Activated CD4-positive, alpha-beta T cell treated with anti-CD3 and anti-CD28 coated beads, Interleukin-2, amount 10 ng/mL, durations not matched to agents 24 days and 14 days (primary cell): Measurements from ENCODE around the gene DLST. TPM values are rescaled to one million over a fixed set of nuclear protein-coding genes. Genes with fewer than 3 reads are reported as not detected.

ENCODE experiments used
- DNase-seq: peaks from one replicate; pipeline ENCODE4 v3.0.0; 2022
- H3K27ac Mint-ChIP-seq: one replicate; pipeline ENCODE4 v1.8.0; 2022; ENCODE audit warnings: mild to moderate bottlenecking, mixed read lengths
- H3K27me3 Mint-ChIP-seq: one replicate; pipeline ENCODE4 v1.8.0; 2022; ENCODE audit warnings: mixed read lengths
- H3K36me3 Mint-ChIP-seq: one replicate; pipeline ENCODE4 v1.8.0; 2022; ENCODE audit warnings: low read depth, mild to moderate bottlenecking, mixed read lengths
- H3K4me1 Mint-ChIP-seq: one replicate; pipeline ENCODE4 v1.8.0; 2021; ENCODE audit warnings: mixed read lengths
- H3K4me3 Mint-ChIP-seq: one replicate; pipeline ENCODE4 v1.8.0; 2022; ENCODE audit warnings: mild to moderate bottlenecking, moderate library complexity, mixed read lengths
- H3K9me3 Mint-ChIP-seq: one replicate; pipeline ENCODE4 v1.8.0; 2021; ENCODE audit warnings: mixed read lengths
- intact Hi-C: fragments of 100-400 bp; cut with micrococcal nuclease; formaldehyde crosslinking; loops from one replicate; pipeline ENCODE4 v1.15.1; 2023
- total RNA-seq: library from RNA; stranded (reverse); gene quantifications from 2 replicates; pipeline ENCODE4 v1.2.3, GENCODE V29; 2022

DLST gene
- total RNA-seq, 1 donor from 2014 or later: 110 TPM

GRCh38 chr14:74852922-74853530, 28.7 kb upstream of the DLST start:
- H3K27me3 Mint-ChIP-seq: no peaks in the 10 kb centered on the region
- intact Hi-C loops: no loop called here
- H3K36me3 Mint-ChIP-seq: no peaks in the 10 kb centered on the region
- DNase-seq: no peak
- no peaks in the 10 kb centered on the region for H3K9me3 Mint-ChIP-seq
- no peak overlapping the region for H3K27ac Mint-ChIP-seq
- peaks cover 10% of the 10 kb centered on the region for H3K4me1 Mint-ChIP-seq
- H3K4me3 Mint-ChIP-seq: no peak overlapping the region

GRCh38 chr14:74853581-74853980, 28.1 kb upstream of the DLST start:
- Mint-ChIP-seq H3K36me3 (no peaks in the 10 kb centered on the region), H3K4me3 (no peak overlapping the region), H3K9me3 (no peaks in the 10 kb centered on the region), H3K4me1 (peaks cover 10% of the 10 kb centered on the region), H3K27ac (no peak overlapping the region), H3K27me3 (no peaks in the 10 kb centered on the region)
- intact Hi-C loops: no loop called here
- no peak for DNase-seq

GRCh38 chr14:74855021-74855420, 26.7 kb upstream of the DLST start:
- no peak overlapping the region for H3K4me3 Mint-ChIP-seq
- no peaks in the 10 kb centered on the region for H3K27me3 Mint-ChIP-seq
- H3K9me3 Mint-ChIP-seq: no peaks in the 10 kb centered on the region
- intact Hi-C loops: no loop called here
- no peak for DNase-seq
- H3K36me3 Mint-ChIP-seq: no peaks in the 10 kb centered on the region
- H3K27ac Mint-ChIP-seq: no peak overlapping the region
- H3K4me1 Mint-ChIP-seq: peaks cover 10% of the 10 kb centered on the region

GRCh38 chr14:74855945-74856344, 25.8 kb upstream of the DLST start:
- H3K4me3 Mint-ChIP-seq: no peak overlapping the region
- DNase-seq: no peak

GRCh38 chr14:74856366-74856765, 25.4 kb upstream of the DLST start:
- intact Hi-C loops: no loop called here
- no peak overlapping the region for H3K4me3 Mint-ChIP-seq

More at GRCh38 chr14:74855945-74856344, 25.8 kb upstream of the DLST start:
- H3K27ac Mint-ChIP-seq: no peak overlapping the region
- H3K9me3 Mint-ChIP-seq: no peaks in the 10 kb centered on the region
- intact Hi-C loops: no loop called here
- H3K4me1 Mint-ChIP-seq: peaks cover 13% of the 10 kb centered on the region
- H3K27me3 Mint-ChIP-seq: no peaks in the 10 kb centered on the region
- H3K36me3 Mint-ChIP-seq: no peaks in the 10 kb centered on the region

GRCh38 chr14:74858022-74858421, 23.7 kb upstream of the DLST start:
- Mint-ChIP-seq H3K9me3 (no peaks in the 10 kb centered on the region), H3K4me3 (no peak overlapping the region), H3K36me3 (no peaks in the 10 kb centered on the region), H3K27me3 (no peaks in the 10 kb centered on the region), H3K27ac (no peak overlapping the region), H3K4me1 (peaks cover 8% of the 10 kb centered on the region)
- intact Hi-C loops: no loop called here
- DNase-seq: no peak

More at GRCh38 chr14:74856366-74856765, 25.4 kb upstream of the DLST start:
- H3K27me3 Mint-ChIP-seq: no peaks in the 10 kb centered on the region
- H3K4me1 Mint-ChIP-seq: peaks cover 14% of the 10 kb centered on the region
- DNase-seq: no peak
- H3K9me3 Mint-ChIP-seq: no peaks in the 10 kb centered on the region
- no peak overlapping the region for H3K27ac Mint-ChIP-seq
- H3K36me3 Mint-ChIP-seq: no peaks in the 10 kb centered on the region

GRCh38 chr14:74859757-74860552, 21.8 kb upstream of the DLST start:
- peaks cover 4% of the 10 kb centered on the region for H3K4me1 Mint-ChIP-seq
- no peak overlapping the region for H3K27ac Mint-ChIP-seq

GRCh38 chr14:74860899-74861733, 20.6 kb upstream of the DLST start:
- H3K4me1 Mint-ChIP-seq: peaks cover 4% of the 10 kb centered on the region
- DNase-seq: peak; percentile 97
- H3K9me3 Mint-ChIP-seq: no peaks in the 10 kb centered on the region
- no peak overlapping the region for H3K4me3 Mint-ChIP-seq
- intact Hi-C loops: loop anchor here (1.0 to 10.0 kb wide), 5 partner anchors 20 to 227 kb away; partner anchors contain the start of genes ACYP1, DLST and ZC2HC1C
- no peak overlapping the region for H3K27ac Mint-ChIP-seq
- H3K36me3 Mint-ChIP-seq: no peaks in the 10 kb centered on the region
- no peaks in the 10 kb centered on the region for H3K27me3 Mint-ChIP-seq

More at GRCh38 chr14:74859757-74860552, 21.8 kb upstream of the DLST start:
- Mint-ChIP-seq H3K36me3 (no peaks in the 10 kb centered on the region), H3K9me3 (no peaks in the 10 kb centered on the region), H3K4me3 (no peak overlapping the region), H3K27me3 (no peaks in the 10 kb centered on the region)
- intact Hi-C loops: loop anchor here (2.0 to 10.0 kb wide), 3 partner anchors 21 to 205 kb away; partner anchors contain the start of genes ACYP1, DLST and ZC2HC1C
- no peak for DNase-seq

GRCh38 chr14:74861734-74862090, 20.0 kb upstream of the DLST start:
- no peak for DNase-seq
- no peaks in the 10 kb centered on the region for H3K36me3 Mint-ChIP-seq
- intact Hi-C loops: loop anchor here (1.0 to 10.0 kb wide), 5 partner anchors 19 to 227 kb away; partner anchors contain the start of genes ACYP1, DLST and ZC2HC1C
- peaks cover 9% of the 10 kb centered on the region for H3K4me1 Mint-ChIP-seq
- no peak overlapping the region for H3K4me3 Mint-ChIP-seq
- H3K27me3 Mint-ChIP-seq: no peaks in the 10 kb centered on the region
- no peaks in the 10 kb centered on the region for H3K9me3 Mint-ChIP-seq
- H3K27ac Mint-ChIP-seq: no peak overlapping the region

GRCh38 chr14:74863274-74863673, 18.4 kb upstream of the DLST start:
- no peak overlapping the region for H3K27ac Mint-ChIP-seq
- no peak overlapping the region for H3K4me3 Mint-ChIP-seq
- no peak for DNase-seq
- H3K9me3 Mint-ChIP-seq: no peaks in the 10 kb centered on the region
- peaks cover 21% of the 10 kb centered on the region for H3K4me1 Mint-ChIP-seq
- H3K27me3 Mint-ChIP-seq: no peaks in the 10 kb centered on the region
- intact Hi-C loops: loop anchor here (10.0 kb wide), 2 partner anchors 82 to 202 kb away; partner anchors contain the start of genes ACYP1 and ZC2HC1C
- H3K36me3 Mint-ChIP-seq: no peaks in the 10 kb centered on the region

GRCh38 chr14:74864198-74864597, 17.5 kb upstream of the DLST start:
- Mint-ChIP-seq H3K27me3 (no peaks in the 10 kb centered on the region), H3K9me3 (no peaks in the 10 kb centered on the region), H3K27ac (no peak overlapping the region), H3K4me1 (peaks cover 21% of the 10 kb centered on the region), H3K36me3 (no peaks in the 10 kb centered on the region), H3K4me3 (no peak overlapping the region)
- no peak for DNase-seq
- intact Hi-C loops: loop anchor here (10.0 kb wide), 2 partner anchors 81 to 201 kb away; partner anchors contain the start of genes ACYP1 and ZC2HC1C

- DNase-seq: no peak
- Mint-ChIP-seq H3K4me3 (no peak overlapping the region), H3K36me3 (no peaks in the 10 kb centered on the region), H3K9me3 (no peaks in the 10 kb centered on the region), H3K27me3 (no peaks in the 10 kb centered on the region), H3K27ac (peak overlapping the region; percentile 10), H3K4me1 (peaks cover 21% of the 10 kb centered on the region)
- intact Hi-C loops: loop anchor here (10.0 kb wide), 2 partner anchors 80 to 200 kb away; partner anchors contain the start of genes ACYP1 and ZC2HC1C
Measured at GRCh38 chr14:74865156-74865555, 16.6 kb upstream of the DLST start.

- intact Hi-C loops: loop anchor here (10.0 kb wide), 2 partner anchors 78 to 198 kb away; partner anchors contain the start of genes ACYP1 and ZC2HC1C
- H3K36me3 Mint-ChIP-seq: no peaks in the 10 kb centered on the region
- H3K9me3 Mint-ChIP-seq: no peaks in the 10 kb centered on the region
- H3K4me3 Mint-ChIP-seq: peak overlapping the region; percentile 0
- peaks cover 1% of the 10 kb centered on the region for H3K27me3 Mint-ChIP-seq
- peaks cover 17% of the 10 kb centered on the region for H3K4me1 Mint-ChIP-seq
- DNase-seq: no peak
- H3K27ac Mint-ChIP-seq: peak overlapping the region; percentile 39
Measured at GRCh38 chr14:74866708-74867389, 14.9 kb upstream of the DLST start.
